ENCODE measurements around the gene SLC25A42. TPM values are rescaled to one million over a fixed set of nuclear protein-coding genes. Genes with fewer than 3 reads are reported as not detected.

SLC25A42 gene
- total and polyA plus RNA-seq, 2 of the 4 experiments (the other 2 are of a cell fraction): 2.0 to 9.9 TPM

DNA sequence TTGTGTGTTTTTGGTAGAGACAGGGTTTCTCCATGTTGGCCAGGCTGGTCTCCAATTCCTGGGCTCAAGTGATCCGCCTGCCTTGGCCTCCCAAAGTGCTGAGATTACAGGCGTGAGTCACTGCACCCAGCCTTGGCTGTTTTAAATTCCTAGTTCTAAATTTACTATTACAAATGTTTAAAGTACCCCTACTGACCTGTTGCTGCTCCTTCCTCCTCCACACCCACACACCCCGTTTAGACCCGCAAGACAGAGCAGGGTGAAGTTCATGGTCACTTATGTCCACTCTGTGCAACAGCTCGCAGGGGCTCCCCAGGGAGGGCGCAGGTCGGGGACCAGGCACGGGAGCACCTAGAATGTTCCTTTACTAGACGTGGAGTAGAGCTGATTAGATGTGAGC, 45.8 kb downstream of the SLC25A42 start:
- TF ChIP-seq RAD21 (IDR thresholded peaks at IDR 0.05; ENCODE audit: low read length) (no peak), MAFK (IDR thresholded peaks at IDR 0.05; ENCODE audit: low read depth, low read length) (no peak), NFE2L2 (IDR thresholded peaks at IDR 0.05; ENCODE audit: low read depth, low read length) (no peak), RCOR1 (IDR thresholded peaks at IDR 0.05; ENCODE audit: insufficient replicate concordance, low read length) (no peak), BHLHE40 (IDR thresholded peaks at IDR 0.05; ENCODE audit: low read depth, low read length) (no peak), FOS (IDR thresholded peaks at IDR 0.05; ENCODE audit: low read depth, low read length) (no peak), SMC3 (IDR thresholded peaks at IDR 0.05; ENCODE audit: low read depth, low read length) (no peak), MXI1 (IDR thresholded peaks at IDR 0.05; ENCODE audit: borderline replicate concordance, low read depth, low read length) (no peak), POLR2A (IDR thresholded peaks at IDR 0.05; ENCODE audit: low read depth, low read length) (no peak), CHD1 (IDR thresholded peaks at IDR 0.05; ENCODE audit: low read depth, low read length) (no peak)
- TF ChIP-seq, protein P1, sequence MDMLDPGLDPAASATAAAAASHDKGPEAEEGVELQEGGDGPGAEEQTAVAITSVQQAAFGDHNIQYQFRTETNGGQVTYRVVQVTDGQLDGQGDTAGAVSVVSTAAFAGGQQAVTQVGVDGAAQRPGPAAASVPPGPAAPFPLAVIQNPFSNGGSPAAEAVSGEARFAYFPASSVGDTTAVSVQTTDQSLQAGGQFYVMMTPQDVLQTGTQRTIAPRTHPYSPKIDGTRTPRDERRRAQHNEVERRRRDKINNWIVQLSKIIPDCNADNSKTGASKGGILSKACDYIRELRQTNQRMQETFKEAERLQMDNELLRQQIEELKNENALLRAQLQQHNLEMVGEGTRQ (IDR thresholded peaks at IDR 0.05; ENCODE audit: low read depth, low read length): no peak
- TF ChIP-seq, protein P2, sequence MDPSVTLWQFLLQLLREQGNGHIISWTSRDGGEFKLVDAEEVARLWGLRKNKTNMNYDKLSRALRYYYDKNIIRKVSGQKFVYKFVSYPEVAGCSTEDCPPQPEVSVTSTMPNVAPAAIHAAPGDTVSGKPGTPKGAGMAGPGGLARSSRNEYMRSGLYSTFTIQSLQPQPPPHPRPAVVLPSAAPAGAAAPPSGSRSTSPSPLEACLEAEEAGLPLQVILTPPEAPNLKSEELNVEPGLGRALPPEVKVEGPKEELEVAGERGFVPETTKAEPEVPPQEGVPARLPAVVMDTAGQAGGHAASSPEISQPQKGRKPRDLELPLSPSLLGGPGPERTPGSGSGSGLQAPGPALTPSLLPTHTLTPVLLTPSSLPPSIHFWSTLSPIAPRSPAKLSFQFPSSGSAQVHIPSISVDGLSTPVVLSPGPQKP (IDR thresholded peaks at IDR 0.05; ENCODE audit: borderline replicate concordance, low read depth, low read length): no peak
- Histone ChIP-seq H2AK5ac (ENCODE audit: low read depth, low read length) (no peak overlapping the region; the same call in 1 of the 2 replicates), H3K14ac (replicated peaks; ENCODE audit: low read depth, low read length) (no peak overlapping the region), H3K36me3 (ENCODE audit: control insufficient read depth, insufficient read depth, low read length) (no peaks in the 10 kb centered on the region), H3K23ac (ENCODE audit: low read depth, low read length) (no peak overlapping the region), H3K4ac (ENCODE audit: low read depth, low read length) (no peak overlapping the region), H3K9me3 (ENCODE audit: control insufficient read depth, insufficient read depth, low read length) (no peaks in the 10 kb centered on the region), H3K27me3 (ENCODE audit: control insufficient read depth, insufficient read depth, low read length) (no peaks in the 10 kb centered on the region), H4K20me1 (ENCODE audit: insufficient read depth, low read length) (no peaks in the 10 kb centered on the region), H3K27ac (ENCODE audit: insufficient read depth, low read length) (no peak overlapping the region), H3K79me1 (ENCODE audit: low read depth in 1 of 2, low read length in 2 of 2) (no peaks in the 10 kb centered on the region), H3K18ac (ENCODE audit: low read depth, low read length) (no peak overlapping the region), H4K8ac (ENCODE audit: low read depth in 2 of 2, low read length in 2 of 2) (no peak overlapping the region), H2AK9ac (replicated peaks; ENCODE audit: low read depth, low read length, poor library complexity) (peak overlapping the region; percentile 15), H2BK5ac (ENCODE audit: low read depth, low read length, poor library complexity, severe bottlenecking) (no peak overlapping the region), H2BK20ac (ENCODE audit: low read depth, low read length) (peak overlapping the region; percentile 42; the same call in 1 of the 2 replicates), H2BK15ac (ENCODE audit: low read depth, low read length) (no peak overlapping the region), H4K5ac (ENCODE audit: low read depth, low read length) (no peak overlapping the region), H3K4me3 (ENCODE audit: insufficient read depth, low read depth, low read length) (no peak overlapping the region), H2BK120ac (ENCODE audit: low read depth, low read length) (no peak overlapping the region), H3K9me1 (ENCODE audit: insufficient read depth, low read length) (peaks cover 8% of the 10 kb centered on the region), H3K4me2 (ENCODE audit: low read depth, low read length) (peak overlapping the region; percentile 45), H2AFZ (replicated peaks; ENCODE audit: low read length, poor library complexity) (peak overlapping the region; percentile 81), H3K4me1 (ENCODE audit: control insufficient read depth, insufficient read depth, low read length) (peaks cover 27% of the 10 kb centered on the region), H3K9ac (ENCODE audit: low read depth, low read length) (no peak overlapping the region), H3K56ac (ENCODE audit: extremely low read depth, insufficient read depth, low read length) (no peak overlapping the region), H4K91ac (ENCODE audit: insufficient read depth, low read depth, low read length) (no peak overlapping the region)
- POLR2A ChIA-PET (ENCODE audit: unreplicated experiment): no interaction called here
- BruUV-seq (replicated peaks): no TSS peak
- DNase-seq (peak; percentile 38), ATAC-seq (ENCODE audit: low read depth) (peak; percentile 60)
- CTCF ChIA-PET: interaction anchor here (0.8 kb wide), 1 partner anchor 114 kb away, joined by 5 read pairs; no protein-coding TSS in a partner anchor
- in situ Hi-C loops (cut with MboI; ENCODE audit: low sequenced_read_pairs) (no loop called here), intact Hi-C loops (cut with micrococcal nuclease) (no loop called here), dilution Hi-C loops (cut with HindIII; ENCODE audit: low sequenced_read_pairs, unreplicated experiment) (no loop called here)
- WGBS, 2 experiments (ENCODE audit: extremely low coverage in 2 of 2, insufficient read length in 1 of 2): 65% methylated on average over 5 of the region's 9 CpGs; no CpG with 5 or more reads in 1 of the 2 experiments
